H1 (cell line): ENCODE measurements around the gene KLC4. TPM values are rescaled to one million over a fixed set of nuclear protein-coding genes. Genes with fewer than 3 reads are reported as not detected.

Source experiments
- CHD7 ChIP-seq: fragments of 300-600 bp; sonication (generic); IDR thresholded peaks from 2 replicates; pipeline ENCODE4 v1.7.1; 2012; ENCODE audit warnings: low read length, moderate library complexity, mild to moderate bottlenecking, inconsistent platforms; ENCODE audit not compliant: insufficient replicate concordance
- EP300 ChIP-seq, 2 experiments: IDR thresholded peaks; 1 replicate in 1 of 2; 2 replicates in 1 of 2; pipeline ENCODE4 v1.6.1; 2011 to 2012; ENCODE audit warnings: low read depth in 2 of 2, low read length in 2 of 2, mild to moderate bottlenecking in 2 of 2, borderline replicate concordance in 1 of 2, inconsistent platforms in 1 of 2, moderate library complexity in 1 of 2
- KDM1A ChIP-seq: fragments of 200-600, 300-600 bp; sonication (generic); IDR thresholded peaks from 2 replicates; pipeline ENCODE4 v1.7.1; 2016; ENCODE audit warnings: mild to moderate bottlenecking, low read length, borderline replicate concordance
- USF2 ChIP-seq: IDR thresholded peaks from 2 replicates; pipeline ENCODE4 v1.6.1; 2011; ENCODE audit warnings: low read length, improper control_type of control experiment
- polyA plus RNA-seq, 7 experiments: library from polyadenylated mRNA; depleted of rRNA in 3 of 7; stranded (reverse) in 5 of 7; unstranded in 2 of 7; fragments of >200 nt in 5 of 7; fragments of 200-250 nt in 2 of 7; gene quantifications; 1 replicate in 5 of 7; 2 replicates in 1 of 7; 4 replicates in 1 of 7; pipeline versions ENCODE4 v1.2.1 to v1.2.3, GENCODE V29; 2011 to 2013; ENCODE audit warnings: missing spikeins in 2 of 7, mixed read lengths in 2 of 7
- total RNA-seq: library from RNA; stranded (reverse); fragmentation: NEBNext Ultra II Directional; extraction: Animal tissue kit (Norgen Biotek cat#: 25700); gene quantifications from 2 replicates; pipeline ENCODE4 v1.2.1, GENCODE V29; 2021

The KLC4 gene
- total and polyA plus RNA-seq, 2 of the 8 experiments (the other 6 are each of a cell fraction or from before 2014, with no cell fraction given) = 15.7 to 28.5 TPM

- TF ChIP-seq CHD7 (no peak), USF2 (no peak), EP300 (IDR thresholded peaks at IDR 0.05; ENCODE audit: borderline replicate concordance in 1 of 2, low read depth in 2 of 2, low read length in 2 of 2) (no peak), KDM1A (no peak)
These were observed 17.9 kb downstream of the KLC4 start (continued) for GRCh38 chr6:43077333-43077809.
